H9 (cell line): ENCODE results near the gene DCANP1. TPM values are rescaled to one million over a fixed set of nuclear protein-coding genes. Genes with fewer than 3 reads are reported as not detected.

ENCODE experiments used
- DNase-seq: peaks from one replicate; pipeline ENCODE4 v3.0.0-alpha.2; 2017
- H2AFZ ChIP-seq: one replicate; pipeline ENCODE4 v1.6.1; 2013; ENCODE audit warnings: mild to moderate bottlenecking, low read length, control low read depth, moderate library complexity
- H2AK5ac ChIP-seq: 2 replicates; pipeline ENCODE4 v1.6.1; 2013; ENCODE audit warnings: low read length, control low read depth, mixed read lengths; ENCODE audit not compliant: insufficient read length
- H2BK120ac ChIP-seq: one replicate; pipeline ENCODE4 v1.6.1; 2013; ENCODE audit warnings: low read depth, mild to moderate bottlenecking, low read length, control low read depth, inconsistent platforms; ENCODE audit not compliant: poor library complexity, severe bottlenecking
- H2BK12ac ChIP-seq: 2 replicates; pipeline ENCODE4 v1.6.1; 2013; ENCODE audit warnings: low read length, control low read depth, mixed read lengths, low read depth; ENCODE audit not compliant: insufficient read length
- H2BK15ac ChIP-seq: 2 replicates; pipeline ENCODE4 v1.6.1; 2013; ENCODE audit warnings: low read depth, low read length, control low read depth
- H2BK20ac ChIP-seq: one replicate; pipeline ENCODE4 v1.6.1; 2013; ENCODE audit warnings: low read depth, mild to moderate bottlenecking, low read length, control low read depth, inconsistent platforms; ENCODE audit not compliant: poor library complexity, severe bottlenecking
- H2BK5ac ChIP-seq: 2 replicates; pipeline ENCODE4 v1.6.1; 2013; ENCODE audit warnings: low read length, control low read depth, mixed read lengths; ENCODE audit not compliant: insufficient read length
- H3K14ac ChIP-seq: 2 replicates; pipeline ENCODE4 v1.6.1; 2013; ENCODE audit warnings: low read length, control low read depth; ENCODE audit not compliant: insufficient read depth
- H3K18ac ChIP-seq: 2 replicates; pipeline ENCODE4 v1.6.1; 2013; ENCODE audit warnings: low read depth, mild to moderate bottlenecking, mixed read lengths, low read length, control low read depth; ENCODE audit not compliant: insufficient read length
- H3K23ac ChIP-seq: 2 replicates; pipeline ENCODE4 v1.6.1; 2013; ENCODE audit warnings: low read length, control low read depth, mixed read lengths, low read depth; ENCODE audit not compliant: insufficient read length
- H3K23me2 ChIP-seq: 2 replicates; pipeline ENCODE4 v1.6.1; 2013; ENCODE audit warnings: low read depth, mild to moderate bottlenecking, mixed read lengths, low read length, control low read depth; ENCODE audit not compliant: insufficient read length, poor library complexity, severe bottlenecking
- H3K27ac ChIP-seq: 2 replicates; pipeline ENCODE4 v1.5.1; 2013; ENCODE audit warnings: low read length, control low read depth, mixed read lengths, low read depth; ENCODE audit not compliant: insufficient read length
- H3K27me3 ChIP-seq: 2 replicates; pipeline ENCODE4 v1.6.1; 2013; ENCODE audit warnings: low read length, control low read depth, inconsistent platforms; ENCODE audit not compliant: insufficient read depth
- H3K4ac ChIP-seq: 2 replicates; pipeline ENCODE4 v1.6.1; 2013; ENCODE audit warnings: low read depth, mild to moderate bottlenecking, control low read depth, inconsistent platforms, low read length, moderate library complexity
- H3K4me1 ChIP-seq: 2 replicates; pipeline ENCODE4 v1.6.1; 2013; ENCODE audit warnings: low read length, control low read depth, inconsistent platforms; ENCODE audit not compliant: insufficient read depth
- H3K4me2 ChIP-seq: 2 replicates; pipeline ENCODE4 v1.6.1; 2013; ENCODE audit warnings: low read length, control low read depth, mixed read lengths; ENCODE audit not compliant: insufficient read length, insufficient read depth
- H3K56ac ChIP-seq: 2 replicates; pipeline ENCODE4 v1.6.1; 2013; ENCODE audit warnings: low read depth, mild to moderate bottlenecking, mixed read lengths, low read length, control low read depth; ENCODE audit not compliant: insufficient read length
- H3K79me1 ChIP-seq: 2 replicates; pipeline ENCODE4 v1.6.1; 2013; ENCODE audit warnings: low read depth, mild to moderate bottlenecking, moderate library complexity, low read length, control low read depth, inconsistent platforms; ENCODE audit not compliant: insufficient read depth, poor library complexity, severe bottlenecking
- H3K79me2 ChIP-seq: 2 replicates; pipeline ENCODE4 v1.6.1; 2013; ENCODE audit warnings: low read length, control low read depth, inconsistent platforms; ENCODE audit not compliant: insufficient read depth
- H3K9ac ChIP-seq: 2 replicates; pipeline ENCODE4 v1.6.1; 2013; ENCODE audit warnings: low read length, control low read depth, mixed read lengths; ENCODE audit not compliant: insufficient read length; ENCODE audit errors: extremely low read depth
- H3K9me3 ChIP-seq: one replicate; pipeline ENCODE4 v1.6.1; 2013; ENCODE audit warnings: low read depth, low read length, inconsistent platforms; ENCODE audit not compliant: control insufficient read depth
- H3T11ph ChIP-seq: one replicate; pipeline ENCODE4 v1.6.1; 2013; ENCODE audit warnings: mild to moderate bottlenecking, low read length, control low read depth, inconsistent platforms
- H4K20me1 ChIP-seq: one replicate; pipeline ENCODE4 v1.6.1; 2013; ENCODE audit not compliant: control insufficient read depth, insufficient read length, insufficient read depth
- H4K5ac ChIP-seq: 2 replicates; pipeline ENCODE4 v1.6.1; 2013; ENCODE audit warnings: low read depth, mild to moderate bottlenecking, mixed read lengths, low read length, control low read depth; ENCODE audit not compliant: insufficient read length
- H4K8ac ChIP-seq: replicated peaks from 2 replicates; pipeline ENCODE4 v1.6.1; 2013; ENCODE audit warnings: low read length, control low read depth, mixed read lengths, low read depth; ENCODE audit not compliant: insufficient read length
- H4K91ac ChIP-seq: 2 replicates; pipeline ENCODE4 v1.6.1; 2013; ENCODE audit warnings: low read depth, mild to moderate bottlenecking, moderate library complexity, mixed read lengths, low read length, control low read depth; ENCODE audit not compliant: insufficient read length
- H3K27ac Mint-ChIP-seq, 3 experiments: 2 replicates in 2 of 3; 3 replicates in 1 of 3; pipeline ENCODE4 v1.8.0; 2020 to 2021; ENCODE audit warnings: mixed read lengths in 3 of 3, mild to moderate bottlenecking in 1 of 3, moderate library complexity in 1 of 3
- H3K27me3 Mint-ChIP-seq: 2 replicates; pipeline ENCODE4 v1.8.0; 2021; ENCODE audit warnings: low read depth, mild to moderate bottlenecking, moderate library complexity, mixed read lengths
- H3K36me3 Mint-ChIP-seq, 3 experiments: 2 replicates in 2 of 3; 3 replicates in 1 of 3; pipeline ENCODE4 v1.8.0; 2020 to 2021; ENCODE audit warnings: low read depth in 3 of 3, mixed read lengths in 3 of 3; ENCODE audit not compliant: insufficient read depth in 1 of 3
- H3K4me1 Mint-ChIP-seq, 2 experiments: 2 replicates each; pipeline ENCODE4 v1.8.0; 2020; ENCODE audit warnings: mixed read lengths in 2 of 2
- H3K4me3 Mint-ChIP-seq, 2 experiments: 2 replicates in 1 of 2; 3 replicates in 1 of 2; pipeline ENCODE4 v1.8.0; 2020 to 2021; ENCODE audit warnings: mild to moderate bottlenecking in 2 of 2, mixed read lengths in 2 of 2, moderate library complexity in 1 of 2
- H3K9me3 Mint-ChIP-seq, 2 experiments: 2 replicates in 1 of 2; 3 replicates in 1 of 2; pipeline ENCODE4 v1.8.0; 2020; ENCODE audit warnings: mild to moderate bottlenecking in 2 of 2, mixed read lengths in 2 of 2, moderate library complexity in 1 of 2
- CTCF ChIP-seq: fragments of 200-600 bp; sonication (generic); conservative IDR thresholded peaks from 3 replicates; pipeline ENCODE4 v1.8.0; 2021; ENCODE audit warnings: antibody characterized with exemption, mild to moderate bottlenecking
- WGBS: extraction: QIAGEN DNeasy Blood & Tissue Kit; methylation state at CpG from one replicate; pipeline ENCODE4 v1.1.7; 2013; ENCODE audit warnings: missing lambda C conversion rate, low lambda C conversion rate, mixed read lengths; ENCODE audit not compliant: insufficient read length; ENCODE audit errors: extremely low coverage; 5-methylcytosine and 5-hydroxymethylcytosine counted together
- total RNA-seq: library from RNA; stranded (reverse); gene quantifications from 2 replicates; pipeline ENCODE4 v1.2.1, GENCODE V29; 2021

DCANP1 gene
- total RNA-seq, 1 experiment from 2014 or later: not detected

- no peak overlapping the region for H3K27ac ChIP-seq
- no peak overlapping the region for H3K27ac Mint-ChIP-seq
- no peak overlapping the region for H3K18ac ChIP-seq
- no peaks in the 10 kb centered on the region for H3K23me2 ChIP-seq
- H3K9ac ChIP-seq: no peak overlapping the region
- H3K4me2 ChIP-seq: no peak overlapping the region
- H2BK120ac ChIP-seq: no peak overlapping the region
- no peaks in the 10 kb centered on the region for H3K4me1 ChIP-seq
- H2AFZ ChIP-seq: no peak overlapping the region
- H2BK12ac ChIP-seq: no peak overlapping the region
- H4K91ac ChIP-seq: no peak overlapping the region
- H4K8ac ChIP-seq: no peak overlapping the region
- H3K27me3 Mint-ChIP-seq: no peaks in the 10 kb centered on the region; the same call in 1 of the 2 replicates
- H4K20me1 ChIP-seq: peaks cover 2% of the 10 kb centered on the region
- H3K9me3 Mint-ChIP-seq: no peaks in the 10 kb centered on the region; a peak in 1 of 5 replicates
- WGBS: no CpG with 5 or more reads among the region's 9 CpGs
- H3K23ac ChIP-seq: no peak overlapping the region
- DNase-seq: no peak
- no peak overlapping the region for H3K4me3 Mint-ChIP-seq
- H2AK5ac ChIP-seq: no peak overlapping the region
- H2BK20ac ChIP-seq: no peak overlapping the region
- H3K27me3 ChIP-seq: peaks cover 35% of the 10 kb centered on the region
- no peaks in the 10 kb centered on the region for H3K79me2 ChIP-seq
- no peak overlapping the region; the same call in 1 of the 2 replicates for H2BK15ac ChIP-seq
- H3K36me3 Mint-ChIP-seq: no peaks in the 10 kb centered on the region
- H3K79me1 ChIP-seq: no peaks in the 10 kb centered on the region
- H3K4ac ChIP-seq: no peak overlapping the region
- no peak overlapping the region for H4K5ac ChIP-seq
- no peaks in the 10 kb centered on the region for H3K9me3 ChIP-seq
- no peak overlapping the region for H2BK5ac ChIP-seq
- H3K14ac ChIP-seq: no peak overlapping the region; the same call in 1 of the 2 replicates
- no peak overlapping the region for H3K56ac ChIP-seq
- TF ChIP-seq CTCF: no peak
- peaks cover 23 to 39% of the 10 kb centered on the region in 2 experiments for H3K4me1 Mint-ChIP-seq
- no peak overlapping the region for H3T11ph ChIP-seq
Measured at GRCh38 chr5:135482381-135482933, 35.3 kb upstream of the DCANP1 start.
